HG02588 (cell line): ENCODE data around the gene POPDC2.
"Not testable (repeated sequence)": the region's sequence is repeated elsewhere in the genome, so short reads cannot be mapped to it uniquely, and the experiment has no call there.

Experiments
- ATAC-seq: cut with Tn5 transposase; IDR thresholded peaks from one replicate; pipeline ENCODE4 v1.9.1; 2021; ENCODE audit warnings: mild to moderate bottlenecking, moderate library complexity; ENCODE audit not compliant: unreplicated experiment

The POPDC2 gene

GRCh38 chr3:119660474-119661440 lies at the start of gene POPDC2:
TSS of gene POPDC2 (minus strand) at chr3:119660589. CDS start at chr3:119660423, 166 bp downstream.
- no peak for ATAC-seq

DNA sequence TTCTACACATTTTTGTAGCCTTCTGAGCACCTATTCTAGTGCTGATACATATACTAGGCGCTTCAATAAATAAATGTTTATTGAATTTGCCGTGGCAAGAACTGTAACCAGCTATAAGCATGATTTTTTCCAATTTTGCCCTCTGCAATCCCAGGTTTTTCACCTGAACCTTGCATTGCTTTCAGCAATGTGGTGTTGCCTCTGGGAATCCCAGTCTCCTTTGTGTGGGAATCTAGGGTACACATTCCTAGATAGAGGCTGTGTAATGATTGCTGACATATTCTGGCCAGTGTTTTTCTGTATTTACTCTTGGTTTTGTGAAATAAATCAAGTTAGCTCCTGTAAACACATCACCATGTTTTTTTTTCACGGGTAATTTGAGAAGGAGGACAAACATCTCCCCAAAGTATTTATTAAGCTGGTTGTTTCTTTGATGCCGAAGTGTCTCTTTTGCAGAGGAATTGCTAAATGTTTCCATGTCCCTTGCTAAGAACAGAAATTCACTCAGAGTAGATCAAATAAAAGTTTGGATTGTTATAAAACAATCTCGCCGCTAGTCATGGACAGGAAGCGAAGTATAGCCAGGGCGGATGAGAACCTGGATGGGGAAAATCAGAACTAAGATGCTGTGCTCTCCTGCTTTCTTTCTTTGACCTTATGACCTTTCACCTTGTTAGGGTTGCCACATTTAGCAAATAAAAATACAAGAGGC lies 43.6 kb upstream of the POPDC2 start:
- no peak for ATAC-seq

- peak; percentile 90 for ATAC-seq
Observed at GRCh38 chr3:119702530-119703527, 42.4 kb upstream of the POPDC2 start, which contains the start of gene CFAP91. TSS of gene CFAP91 (plus strand) at chr3:119703022. CDS start at chr3:119703099, 77 bp downstream.

DNA sequence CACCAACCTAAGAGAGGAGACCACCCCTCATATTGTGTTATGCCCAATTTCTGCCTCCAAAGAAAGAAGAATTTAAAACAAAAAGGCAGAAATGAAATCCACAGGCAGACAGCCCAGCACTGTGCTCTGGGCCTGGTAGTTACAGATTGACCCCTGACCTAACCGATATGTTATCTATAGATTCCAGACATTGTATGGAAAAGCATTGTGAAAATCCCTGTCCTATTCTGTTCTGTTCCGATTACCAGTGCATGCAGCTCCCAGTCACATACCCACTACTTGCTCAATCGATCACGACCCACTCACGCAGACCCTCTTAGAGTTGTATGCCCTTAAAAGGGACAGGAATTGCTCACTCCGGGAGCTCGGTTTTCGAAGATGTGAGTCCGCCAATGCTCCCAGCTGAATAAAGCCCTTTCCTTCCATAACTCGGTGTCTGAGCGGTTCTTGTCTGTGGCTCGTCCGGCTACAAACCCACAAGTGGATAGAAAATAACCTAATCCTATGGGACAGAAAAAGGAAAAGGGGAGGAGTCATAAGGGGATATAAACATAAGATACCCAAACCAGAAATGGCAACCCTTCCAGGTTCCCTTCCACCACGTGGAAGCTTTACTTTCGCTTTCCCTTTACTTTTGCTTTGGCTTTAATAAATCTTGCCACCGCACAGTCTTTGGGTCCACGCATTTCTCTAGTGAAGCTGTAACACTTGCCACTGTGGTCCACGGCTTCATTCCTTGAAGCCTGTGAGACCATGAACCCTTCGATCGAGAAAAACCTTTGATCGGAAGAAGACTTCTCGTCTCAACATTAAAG lies 40.7 kb upstream of the POPDC2 start:
- peak; percentile 8 for ATAC-seq

DNA sequence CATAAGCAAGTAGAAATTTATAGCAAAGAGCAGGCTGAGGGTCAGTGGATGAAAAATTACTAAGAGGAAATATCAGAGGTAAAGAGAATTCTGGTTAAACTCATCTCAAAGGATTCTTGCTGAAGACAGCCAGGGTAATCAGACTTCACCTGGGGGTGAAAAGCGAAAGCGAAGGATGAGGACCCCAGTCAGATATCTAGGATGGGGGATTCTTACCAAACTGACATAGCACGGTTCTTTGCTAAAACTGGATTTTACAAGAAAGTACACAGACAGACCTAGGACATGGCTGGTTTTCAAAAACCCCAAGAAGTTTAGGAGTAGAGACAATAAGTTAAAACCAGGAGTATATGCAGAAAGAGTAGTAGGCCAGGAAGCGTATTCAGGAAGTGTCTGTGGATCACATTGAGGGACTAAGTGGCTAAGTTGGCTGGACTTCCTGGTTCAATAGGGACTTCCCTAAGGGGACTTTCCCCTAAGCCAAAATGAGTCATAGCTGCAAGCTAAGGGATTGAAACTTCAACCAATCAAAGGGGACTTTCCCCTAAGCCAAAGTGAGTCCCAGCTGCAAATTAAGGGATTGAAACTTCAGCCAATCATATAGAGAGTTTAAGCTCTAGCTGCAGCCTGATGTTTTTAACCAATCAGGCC lies 40.0 kb upstream of the POPDC2 start:
- ATAC-seq: peak; percentile 30

DNA sequence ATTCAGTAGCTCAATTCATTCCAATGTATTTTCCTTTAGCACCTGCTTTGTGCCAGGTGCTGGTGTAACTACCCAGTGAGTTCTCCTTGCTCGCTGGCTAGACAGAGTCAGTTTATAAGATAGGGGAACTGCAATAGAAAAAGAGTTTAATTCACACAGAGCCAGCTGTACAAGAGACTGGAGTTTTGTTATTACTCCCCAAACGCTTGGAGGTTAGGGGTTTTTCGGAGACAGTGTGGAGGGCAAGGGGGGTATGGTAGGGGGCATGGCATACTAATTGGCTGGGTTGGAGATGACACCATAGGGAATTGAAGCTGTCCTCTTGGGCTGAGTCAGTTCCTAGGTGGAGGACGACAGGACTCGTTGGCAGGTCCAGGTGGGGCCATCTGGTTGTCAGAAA lies 37.0 kb upstream of the POPDC2 start:
- peak; percentile 58 for ATAC-seq

GRCh38 chr3:119695480-119695879 lies 35.1 kb upstream of the POPDC2 start:
- no peak for ATAC-seq

DNA sequence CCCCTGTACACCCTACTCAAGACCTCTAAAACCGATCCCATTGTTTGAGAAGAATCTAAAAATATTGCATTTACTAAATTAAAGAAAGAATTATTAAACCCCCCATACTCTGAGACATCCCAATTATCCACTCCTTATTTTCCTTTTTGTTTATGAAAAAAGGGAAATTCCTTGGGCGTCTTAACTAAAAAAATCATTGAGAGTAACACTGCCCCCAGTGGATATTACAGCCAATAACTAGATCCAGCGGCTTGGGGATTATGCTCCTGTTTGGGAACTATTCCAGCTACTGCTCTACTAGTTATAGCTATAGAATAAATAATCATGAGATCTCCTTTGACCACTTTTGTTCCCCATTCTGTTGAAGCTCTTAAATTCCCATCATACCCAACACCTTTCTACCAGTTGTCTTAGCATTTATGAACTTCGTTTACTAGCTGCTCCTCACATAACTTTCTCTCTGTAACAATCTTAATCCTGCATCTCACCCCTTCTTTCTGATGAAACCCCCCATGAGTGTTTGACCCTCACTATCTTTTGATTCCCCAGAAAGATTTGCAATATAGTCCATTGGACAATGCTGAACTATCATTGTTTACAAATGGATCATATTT lies 29.8 kb upstream of the POPDC2 start:
- no peak for ATAC-seq

GRCh38 chr3:119683421-119683820 lies 23.0 kb upstream of the POPDC2 start:
- no peak for ATAC-seq

DNA sequence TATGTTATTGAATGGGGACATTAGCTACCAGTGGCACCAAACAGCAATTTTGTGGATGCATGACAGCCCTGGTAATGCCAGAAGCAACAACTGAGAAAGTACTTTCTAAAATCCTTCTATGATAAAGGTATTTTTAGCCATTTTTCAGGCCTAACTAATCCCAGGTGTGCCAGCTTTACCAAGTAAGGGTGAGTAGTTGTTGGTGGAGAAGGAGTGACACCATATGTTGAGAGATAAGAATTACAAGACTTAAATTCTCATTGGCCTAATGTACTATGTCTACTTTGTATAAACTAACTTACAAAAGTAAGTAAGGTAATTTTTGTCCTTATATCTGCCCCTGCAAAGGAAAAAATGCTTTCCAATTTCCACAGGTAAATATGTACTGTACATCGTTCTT lies 20.9 kb upstream of the POPDC2 start:
- ATAC-seq: no peak

- ATAC-seq: no peak
Observed at GRCh38 chr3:119679874-119680273, 19.5 kb upstream of the POPDC2 start.

DNA sequence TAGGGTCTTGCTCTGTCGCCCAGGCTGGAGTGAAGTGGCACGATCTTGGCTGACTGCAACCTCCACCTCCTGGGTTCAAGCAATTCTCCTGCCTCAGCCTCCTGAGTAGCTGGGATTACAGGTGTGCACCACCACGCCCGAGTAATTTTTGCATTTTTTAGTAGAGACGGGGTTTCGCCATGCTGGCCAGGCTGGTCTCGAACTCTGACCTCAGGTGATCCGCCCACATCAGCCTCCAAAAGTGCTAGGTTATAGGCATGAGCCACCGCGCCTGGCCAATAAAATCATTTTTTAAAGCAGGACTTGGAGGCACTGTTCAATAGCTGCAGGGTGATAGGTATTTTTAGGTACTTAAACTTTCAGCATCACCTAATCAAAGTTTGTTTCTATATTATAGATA lies 17.8 kb upstream of the POPDC2 start:
- not testable (repeated sequence) for ATAC-seq

GRCh38 chr3:119677641-119677934 lies 17.2 kb upstream of the POPDC2 start:
- ATAC-seq: no peak

DNA sequence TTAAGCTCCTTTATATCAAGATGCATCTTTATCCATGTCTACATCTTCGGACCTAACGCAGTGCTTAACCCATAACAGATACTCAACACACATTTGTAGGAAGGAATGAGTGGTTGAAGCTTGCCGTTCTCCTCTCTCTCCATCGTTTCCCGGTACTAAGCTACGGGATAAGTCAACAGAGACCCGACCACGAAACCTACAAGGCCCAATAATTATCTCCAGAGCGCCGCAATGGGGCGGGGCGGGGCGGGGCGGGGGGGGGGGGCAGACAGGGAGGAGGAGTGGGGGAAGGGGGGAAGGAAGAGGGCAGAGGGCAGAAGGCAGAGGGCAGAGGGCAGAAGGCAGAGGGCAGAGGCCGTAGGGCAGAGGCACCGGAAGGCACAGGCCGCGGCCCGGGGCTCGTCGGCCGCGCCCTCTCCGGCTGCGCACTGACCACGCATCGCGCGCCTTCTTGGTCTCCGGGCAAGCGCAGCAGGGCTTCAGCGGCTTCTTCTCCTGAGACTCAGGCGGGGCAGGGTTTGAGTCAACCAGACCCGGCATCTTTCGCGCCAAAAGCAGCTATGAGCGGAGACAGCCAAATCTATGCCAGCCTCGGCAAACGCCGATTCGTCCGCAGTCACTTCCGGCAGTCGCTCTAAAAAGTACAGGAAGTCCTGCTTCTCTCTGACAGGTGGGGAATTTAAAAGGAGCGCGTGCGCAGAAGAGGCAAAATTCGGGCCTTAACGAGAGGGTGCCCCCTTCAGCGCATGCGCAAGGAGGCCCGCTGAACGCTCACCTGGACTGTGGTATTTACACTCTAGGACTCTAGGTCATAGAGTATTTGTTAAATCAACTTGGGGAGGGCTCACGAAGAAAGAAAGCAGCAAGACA lies 16.6 kb upstream of the POPDC2 start, which contains the start of gene COX17:
TSS of gene COX17 (minus strand) at position 636 of the 870 bp plus-strand sequence. CDS start at position 540, 96 bp downstream.
- peak; percentile 88 for ATAC-seq

DNA sequence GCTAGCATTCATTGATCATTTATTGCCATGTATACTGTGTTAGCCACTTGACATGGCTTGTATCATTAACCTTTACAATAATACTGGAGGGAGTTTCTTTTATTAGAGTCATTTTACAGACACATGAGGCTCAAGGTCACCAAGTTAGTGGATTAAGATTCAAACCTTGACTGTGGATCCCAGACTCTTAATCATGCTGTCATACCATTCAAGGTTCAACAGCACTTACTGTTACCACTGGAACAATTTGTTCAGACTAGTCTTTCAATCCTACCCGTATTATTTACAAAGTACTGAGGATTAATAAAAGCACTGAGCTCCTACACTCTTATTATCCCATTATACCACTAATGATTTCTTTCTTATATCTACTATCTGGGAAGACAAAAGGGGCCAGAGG lies 15.6 kb upstream of the POPDC2 start:
- no peak for ATAC-seq

- no peak for ATAC-seq
Observed at GRCh38 chr3:119675188-119675874, 14.9 kb upstream of the POPDC2 start.

DNA sequence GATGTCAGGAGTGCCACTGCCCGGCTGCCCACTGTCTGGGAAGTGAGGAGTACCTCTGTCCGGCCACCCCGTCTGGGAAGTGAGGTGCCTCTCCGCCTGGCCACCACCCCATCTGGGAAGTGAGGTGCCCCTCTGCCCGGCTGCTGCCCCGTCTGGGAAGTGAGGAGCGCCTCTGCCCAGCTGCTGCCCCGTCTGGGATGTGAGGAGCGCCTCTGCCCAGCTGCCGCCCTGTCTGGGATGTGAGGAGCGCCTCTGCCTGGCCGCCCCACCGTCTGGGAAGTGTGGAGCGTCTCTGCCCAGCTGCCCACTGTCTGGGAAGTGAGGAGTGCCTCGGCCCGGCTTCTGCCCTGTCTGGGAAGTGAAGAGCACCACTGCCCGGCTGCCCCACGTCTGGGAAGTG lies 13.5 kb upstream of the POPDC2 start:
- ATAC-seq: no peak
